Measurements from ENCODE around the gene BMP5.
"Not testable (repeated sequence)": the region's sequence is repeated elsewhere in the genome, so short reads cannot be mapped to it uniquely, and the experiment has no call there.

Gene BMP5

DNA sequence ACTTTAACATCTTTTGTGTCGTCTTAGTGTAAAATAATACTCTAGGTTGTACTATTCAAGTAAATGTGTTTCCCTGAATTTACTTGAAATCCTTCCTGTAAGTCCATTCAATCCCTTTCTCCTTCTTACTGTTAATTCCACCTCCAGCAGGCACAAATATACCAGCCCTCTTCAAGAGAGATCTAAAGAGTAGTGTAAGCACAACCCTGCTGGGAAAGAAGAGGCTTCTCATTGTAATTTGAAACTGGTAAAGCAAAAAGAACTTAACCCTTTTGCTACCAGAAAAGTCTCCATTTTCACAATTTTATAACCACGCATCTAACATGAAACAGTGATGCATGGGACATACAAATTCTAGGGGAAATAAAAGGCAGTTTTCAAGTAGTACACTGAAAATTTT lies at the start of gene BMP5:
TSS of gene BMP5 (minus strand) at position 191 of the 400 bp plus-strand sequence. CDS start 725 bp downstream, outside the sequence.
- no peak for FAIRE-seq

DNA sequence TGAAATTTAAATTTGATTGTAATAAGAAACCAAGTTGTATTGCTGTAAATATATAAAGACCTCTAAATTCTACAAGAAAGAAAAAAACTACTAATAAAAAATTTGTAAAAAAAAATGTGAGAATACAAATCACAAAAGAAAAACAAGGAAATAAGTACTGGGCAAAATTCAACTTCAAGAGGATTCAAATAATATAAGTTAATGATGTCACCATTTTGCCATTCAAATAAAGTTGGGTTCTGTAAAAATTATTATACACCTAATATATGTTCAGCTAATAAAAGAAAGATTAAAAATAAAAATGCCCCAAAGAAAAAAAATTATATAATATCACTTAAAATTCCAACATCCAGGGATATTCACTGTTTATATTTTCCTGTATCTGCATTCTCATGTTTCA lies 47.0 kb upstream of the BMP5 start:
- FAIRE-seq: no peak

DNA sequence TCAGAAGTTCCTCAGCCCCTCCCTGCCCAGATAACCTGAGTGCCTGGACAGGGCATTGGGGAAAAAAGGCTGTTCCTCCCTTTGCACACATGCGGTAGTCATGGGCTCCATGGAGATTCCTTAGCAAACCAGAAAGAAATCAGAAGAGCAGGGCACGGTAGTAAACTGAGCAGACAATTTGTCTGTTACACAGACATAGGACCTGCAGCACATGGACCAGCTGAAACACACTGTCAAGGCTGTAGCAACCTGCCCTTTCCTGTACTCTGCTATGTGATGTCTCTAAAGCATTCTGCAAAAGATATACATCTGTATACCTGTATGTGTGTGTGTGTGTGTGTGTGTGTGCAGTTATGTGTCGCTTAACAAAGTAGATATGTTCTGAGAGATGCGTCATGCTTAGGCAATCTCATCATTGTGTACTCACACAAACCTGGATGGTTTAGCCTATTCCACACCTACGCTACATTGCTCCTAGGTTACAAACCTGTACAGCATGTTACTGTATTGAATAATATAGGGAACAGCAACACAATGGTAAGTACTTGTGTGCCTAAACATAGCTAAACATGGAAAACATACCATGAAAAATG lies 44.4 kb upstream of the BMP5 start:
- FAIRE-seq: no peak

DNA sequence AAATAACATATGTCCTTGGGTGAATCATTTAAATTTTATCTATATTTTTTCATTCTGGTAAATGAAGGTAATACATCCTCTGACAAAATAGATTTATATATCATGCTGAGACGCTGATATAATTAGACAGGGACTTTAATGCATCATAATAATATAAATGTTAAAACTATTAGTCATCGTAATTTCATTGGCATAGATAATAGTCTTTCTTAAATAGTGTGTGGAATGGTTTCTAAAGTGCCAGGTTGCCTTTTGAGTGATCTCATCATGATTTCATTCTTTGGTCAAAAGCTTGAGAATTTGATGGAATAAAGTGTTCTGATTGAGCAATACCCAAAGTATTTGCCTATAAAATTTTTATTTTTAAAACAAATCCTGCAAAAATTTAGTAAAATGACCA lies 43.2 kb upstream of the BMP5 start:
- FAIRE-seq: peak; percentile 23

DNA sequence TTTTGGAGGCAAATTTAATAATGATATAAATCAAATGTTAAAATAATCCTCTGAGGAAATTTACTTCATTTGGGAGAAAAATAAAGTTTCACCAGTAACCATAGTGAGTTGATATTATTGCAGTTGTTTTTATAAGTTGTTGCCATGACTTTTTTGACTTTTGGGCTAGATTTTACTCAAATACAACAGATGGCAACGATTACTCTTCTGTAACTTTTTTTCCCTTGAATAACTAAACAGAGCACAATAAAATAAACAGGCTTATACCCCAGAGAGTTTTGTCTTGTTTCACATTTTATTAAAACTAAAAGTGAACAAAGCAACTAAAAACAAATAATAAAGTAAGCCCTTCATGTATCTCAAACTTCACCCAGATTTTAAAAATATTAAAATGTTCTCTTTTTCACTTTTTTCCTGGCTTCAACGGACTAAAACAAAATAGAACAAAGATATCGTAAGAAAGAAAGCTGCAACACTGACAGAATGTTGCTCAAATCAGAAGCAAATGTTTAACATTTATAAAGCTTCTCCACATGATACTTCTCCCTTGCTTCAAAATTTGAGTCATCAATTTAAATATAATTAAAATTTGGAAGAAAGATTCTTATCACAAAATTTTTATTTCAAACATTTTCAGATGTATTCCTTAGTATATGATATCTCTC lies 42.5 kb upstream of the BMP5 start:
- peak; percentile 98 for FAIRE-seq

DNA sequence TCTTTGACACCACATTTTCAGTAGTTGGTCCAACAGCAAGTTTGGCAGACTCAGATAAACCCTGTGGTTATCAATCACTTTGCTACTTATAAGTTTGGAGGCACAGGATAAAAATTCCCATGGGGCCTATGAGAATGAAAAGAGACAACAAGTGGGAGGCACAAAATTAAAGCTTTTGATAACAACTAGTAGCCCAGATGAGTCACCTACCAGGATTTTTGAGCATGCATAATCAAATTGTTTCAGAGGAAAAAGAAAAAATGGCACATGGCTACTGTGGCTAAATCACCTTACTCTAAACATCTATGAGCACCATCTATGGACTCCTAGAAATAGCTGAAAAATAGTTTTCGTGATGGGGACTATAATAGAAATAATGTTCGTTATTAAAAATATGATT lies 40.8 kb upstream of the BMP5 start:
- FAIRE-seq: no peak

DNA sequence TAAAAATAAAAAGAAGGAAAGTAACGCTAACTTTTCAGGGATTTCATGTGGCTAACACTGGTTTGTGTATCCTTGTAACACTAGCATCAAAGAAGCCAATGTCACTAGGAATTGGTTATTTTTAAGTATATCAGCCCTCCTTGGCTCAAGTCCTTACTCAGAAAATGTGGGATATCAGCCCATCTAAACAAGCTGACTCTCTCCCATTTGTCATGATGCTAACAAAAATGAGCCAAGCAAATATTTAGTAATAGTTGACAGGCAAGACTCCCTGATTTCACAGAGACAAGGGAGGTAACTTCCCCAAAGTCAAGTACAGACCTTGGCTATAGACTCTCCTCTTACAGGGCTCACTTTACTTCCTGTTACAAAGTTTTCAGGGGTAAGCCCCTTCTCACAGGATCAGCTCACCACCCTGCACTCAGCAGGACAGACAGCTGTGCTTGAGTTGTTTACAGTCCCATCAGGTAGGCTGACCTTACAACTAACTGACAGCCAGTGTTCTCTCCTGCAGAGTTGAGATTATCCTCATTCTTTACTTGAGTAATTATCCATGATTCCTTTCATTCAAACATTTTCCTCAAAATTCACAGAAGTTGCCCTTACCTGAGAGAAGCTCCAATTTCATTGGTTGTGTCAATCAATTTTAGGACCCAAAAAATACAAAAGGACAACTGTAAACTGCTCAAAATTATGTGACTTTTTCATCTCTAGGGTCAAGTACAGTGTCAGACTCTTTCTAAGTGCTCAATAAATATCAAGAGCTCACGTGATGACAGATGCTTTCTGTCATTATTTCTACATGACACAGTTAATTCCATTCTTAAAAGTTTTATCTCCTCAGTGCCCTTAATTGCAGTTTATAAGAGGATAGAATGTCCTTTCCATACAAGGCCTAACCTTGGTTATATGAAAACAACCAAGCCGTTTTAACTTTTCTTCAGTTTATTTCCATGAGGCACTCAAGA lies 38.1 kb upstream of the BMP5 start:
- FAIRE-seq: no peak

DNA sequence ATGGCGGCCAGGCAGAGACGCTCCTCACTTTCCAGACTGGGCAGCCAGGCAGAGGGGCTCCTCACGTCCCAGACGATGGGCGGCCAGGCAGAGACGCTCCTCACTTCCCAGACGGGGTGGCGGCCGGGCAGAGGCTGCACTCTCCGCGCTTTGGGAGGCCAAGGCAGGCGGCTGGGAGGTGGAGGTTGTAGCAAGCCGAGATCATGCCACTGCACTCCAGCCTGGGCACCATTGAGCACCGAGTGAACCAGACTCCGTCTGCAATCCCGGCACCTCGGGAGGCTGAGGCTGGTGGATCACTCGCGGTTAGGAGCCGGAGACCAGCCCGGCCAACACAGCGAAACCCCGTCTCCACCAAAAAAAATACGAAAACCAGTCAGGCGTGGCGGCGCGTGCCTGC lies 35.1 kb upstream of the BMP5 start:
- not testable (repeated sequence) for FAIRE-seq

DNA sequence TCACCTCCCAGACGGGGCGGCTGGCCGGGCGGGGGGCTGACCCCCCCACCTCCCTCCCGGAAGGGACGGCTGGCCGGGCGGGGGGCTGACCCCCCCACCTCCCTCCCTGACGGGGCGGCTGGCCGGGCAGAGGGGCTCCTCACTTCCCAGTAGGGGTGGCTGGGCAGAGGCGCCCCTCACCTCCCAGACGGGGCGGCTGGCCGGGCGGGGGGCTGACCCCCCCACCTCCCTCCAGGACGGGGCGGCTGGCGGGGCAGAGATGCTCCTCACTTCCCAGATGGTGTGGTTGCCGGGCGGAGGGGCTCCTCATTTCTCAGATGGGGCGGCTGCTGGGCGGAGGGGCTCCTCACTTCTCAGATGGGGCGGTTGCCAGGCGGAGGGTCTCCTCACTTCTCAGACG lies 34.5 kb upstream of the BMP5 start:
- not testable (repeated sequence) for FAIRE-seq

DNA sequence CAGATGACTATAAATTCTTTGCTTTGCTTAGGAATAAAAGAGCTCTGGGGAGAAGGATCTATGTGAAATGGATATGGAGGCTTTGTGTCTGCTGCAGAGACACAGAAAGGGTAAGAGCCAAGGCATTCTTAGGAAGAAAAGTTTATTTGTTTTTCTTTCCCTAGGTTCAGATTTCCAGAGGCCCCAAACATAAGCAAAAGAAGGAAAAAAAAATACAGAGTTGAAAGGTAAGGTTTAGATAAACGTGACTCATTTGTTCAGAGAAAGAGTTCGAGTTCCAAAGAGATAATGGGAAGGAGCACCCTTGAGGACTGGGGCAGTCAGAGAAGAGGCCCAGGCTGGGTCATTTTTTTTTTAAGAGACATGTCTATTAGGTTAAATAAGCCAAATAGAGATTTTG lies 27.4 kb upstream of the BMP5 start:
- no peak for FAIRE-seq

DNA sequence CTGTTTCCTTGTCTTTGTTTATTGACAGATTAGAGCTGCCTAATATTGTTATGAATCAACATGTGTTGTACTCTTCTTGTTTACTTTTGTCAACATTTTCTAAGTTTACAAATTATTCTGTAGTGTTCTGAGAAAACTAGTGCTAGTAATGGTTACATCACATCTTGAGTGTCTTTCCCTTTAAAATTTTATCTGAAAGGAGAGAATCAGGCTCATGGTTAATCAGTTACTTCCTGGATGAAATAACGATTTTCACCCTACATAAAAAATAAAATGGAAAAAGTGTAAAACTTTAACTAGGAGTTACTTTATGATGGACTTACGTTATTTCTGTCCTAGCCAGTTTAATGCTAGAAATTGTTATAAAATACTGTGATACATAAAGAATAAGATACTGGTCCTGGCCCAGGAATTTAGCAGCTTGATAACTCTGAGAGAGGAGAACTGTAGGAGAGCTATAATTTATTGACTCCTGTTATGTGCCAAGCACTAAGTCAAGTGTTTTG lies 26.4 kb upstream of the BMP5 start:
- no peak for FAIRE-seq

DNA sequence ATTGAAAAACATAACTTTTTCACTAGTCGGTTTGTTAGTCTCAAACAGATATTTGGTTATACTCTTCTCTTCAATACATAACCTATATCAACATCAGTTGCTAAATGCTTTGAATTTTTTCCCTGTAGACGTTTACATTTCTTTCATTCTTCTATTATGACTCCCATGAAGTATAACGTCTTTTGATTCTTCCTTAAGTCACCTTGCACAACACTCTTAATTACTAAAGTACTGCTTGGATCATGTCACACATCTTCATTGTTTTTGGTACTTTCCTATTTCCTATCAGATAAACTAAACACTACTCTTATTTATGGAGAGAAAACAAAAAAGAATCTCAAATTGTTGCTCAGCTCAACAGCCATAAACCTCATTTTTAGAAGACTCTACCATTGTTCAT lies 23.0 kb upstream of the BMP5 start:
- no peak for FAIRE-seq

DNA sequence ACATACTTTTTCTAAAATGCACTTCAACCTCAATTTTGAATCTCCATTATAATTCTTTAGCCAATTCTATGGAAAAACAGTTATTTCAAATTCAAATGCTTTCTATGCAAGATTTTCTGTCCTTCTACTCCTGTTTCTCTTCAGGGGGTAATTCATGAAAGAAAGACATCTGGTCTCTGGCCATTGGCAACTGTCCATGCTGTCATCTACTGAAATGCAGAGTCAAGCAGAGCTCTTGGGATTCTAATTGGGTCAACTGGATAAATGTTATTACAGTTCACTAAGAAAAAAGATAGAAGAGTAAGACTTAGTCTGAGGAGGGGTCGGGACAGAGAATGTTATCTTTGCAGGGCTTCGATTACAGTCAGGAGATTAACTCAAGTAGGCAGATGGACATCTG lies 22.0 kb upstream of the BMP5 start:
- no peak for FAIRE-seq

DNA sequence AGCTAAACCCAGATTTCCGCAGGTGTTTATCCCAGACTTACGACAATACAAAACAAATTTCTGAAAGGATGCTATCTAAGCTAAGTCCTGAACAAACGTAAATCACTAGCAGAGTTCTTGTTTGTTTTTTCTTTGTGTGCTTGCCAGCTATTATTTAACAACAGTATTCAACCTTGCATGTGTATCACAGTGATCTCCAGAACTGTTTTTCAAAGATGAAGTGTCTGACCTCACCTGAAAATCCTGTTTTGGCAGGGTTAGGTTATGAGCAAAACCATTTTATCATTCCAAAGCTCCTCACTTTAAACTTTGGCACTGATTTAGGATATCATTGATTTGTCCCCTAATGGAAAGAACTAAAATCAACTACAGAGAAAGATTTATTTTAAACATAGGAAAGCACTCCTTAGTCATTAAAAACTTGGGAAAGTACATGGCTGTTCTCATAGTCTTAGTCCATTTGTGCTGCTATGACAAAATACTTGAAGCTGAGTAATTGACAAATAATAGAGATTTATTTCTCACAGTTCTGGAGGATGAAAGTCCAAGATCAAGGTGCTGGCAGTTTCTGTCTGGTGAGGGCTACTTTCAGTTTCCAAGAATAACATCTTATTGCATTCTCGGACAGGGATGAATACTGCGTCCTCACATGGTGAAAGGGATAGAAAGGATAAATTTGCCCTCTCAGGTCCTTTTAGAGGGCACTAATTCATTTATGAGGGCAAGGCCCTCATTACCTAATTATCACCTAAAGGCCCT lies 20.8 kb upstream of the BMP5 start:
- no peak for FAIRE-seq

DNA sequence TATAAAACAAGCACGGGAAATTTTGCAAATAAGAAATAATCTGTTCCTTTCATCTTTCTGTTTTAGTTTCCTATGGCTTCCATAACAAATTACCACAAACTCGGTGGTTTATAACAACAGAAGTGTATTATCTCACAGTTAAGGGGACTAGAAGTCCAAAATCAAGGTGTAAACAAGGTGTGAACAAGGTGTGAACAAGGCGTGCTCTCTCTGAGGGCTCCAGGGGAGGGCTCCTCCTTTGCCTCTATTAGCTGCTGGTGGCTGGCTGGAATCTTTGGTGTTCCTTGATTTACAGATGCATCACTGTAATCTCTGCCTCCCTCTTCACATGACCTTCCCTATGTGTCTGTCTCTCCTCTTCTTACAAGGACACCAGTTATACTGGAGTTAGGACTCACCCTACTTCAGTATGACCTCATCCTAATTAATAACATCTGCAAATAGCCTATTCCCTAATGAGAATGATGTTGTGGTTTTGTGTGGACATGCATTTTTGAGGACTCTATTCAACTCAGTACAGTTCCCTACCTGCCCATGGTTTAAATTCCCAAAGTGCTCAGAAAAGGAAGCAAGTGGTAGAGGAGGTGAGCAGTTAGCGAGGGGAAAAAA lies 17.5 kb upstream of the BMP5 start:
- FAIRE-seq: no peak

DNA sequence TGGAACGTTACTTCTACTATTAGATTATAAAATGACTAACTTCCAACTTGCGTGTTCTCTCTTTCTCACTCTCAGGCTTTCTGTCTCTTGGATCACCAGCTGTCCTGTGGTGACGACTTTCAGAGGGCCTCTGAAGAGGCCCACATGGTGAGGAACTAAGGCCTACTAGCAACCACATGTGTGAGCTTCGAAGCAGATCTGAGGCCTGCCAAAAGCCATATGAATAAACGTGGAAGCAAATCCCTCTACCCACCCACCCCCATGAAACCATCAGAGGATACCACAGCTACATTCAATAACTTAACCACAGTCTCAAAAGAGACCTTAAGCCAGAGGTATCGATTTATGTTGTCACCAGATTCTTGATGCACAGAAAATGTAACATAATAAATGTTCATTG lies 13.5 kb upstream of the BMP5 start:
- no peak for FAIRE-seq

DNA sequence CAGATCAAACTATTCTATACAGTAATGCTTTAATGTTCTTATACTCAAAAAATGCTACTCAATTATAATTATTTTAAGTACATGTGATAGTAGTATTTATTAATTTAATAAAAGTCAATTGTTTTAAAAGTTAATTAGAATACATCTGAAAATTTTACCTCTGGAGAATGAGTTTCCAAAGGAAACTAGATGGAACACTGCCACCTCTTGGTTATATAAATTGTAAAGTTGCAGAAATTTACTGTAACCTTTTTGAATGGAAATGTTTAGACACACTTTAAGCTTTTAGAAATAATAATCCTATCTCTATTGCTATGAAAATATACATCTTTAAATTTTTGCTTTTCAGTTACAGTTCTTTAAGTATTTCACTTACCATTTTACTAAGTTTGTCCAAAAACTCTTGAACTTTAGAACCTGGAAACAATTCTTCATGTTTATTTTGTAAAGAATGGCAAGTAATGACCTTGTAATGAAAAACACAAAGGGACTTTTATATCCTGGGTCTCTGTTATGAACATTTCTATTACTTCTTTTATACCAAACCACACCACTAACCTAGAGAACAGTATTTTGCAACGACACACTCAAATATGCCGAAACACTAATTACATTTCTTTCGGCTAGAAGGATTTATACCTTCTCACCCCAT lies 10.9 kb upstream of the BMP5 start:
- FAIRE-seq: peak; percentile 95

DNA sequence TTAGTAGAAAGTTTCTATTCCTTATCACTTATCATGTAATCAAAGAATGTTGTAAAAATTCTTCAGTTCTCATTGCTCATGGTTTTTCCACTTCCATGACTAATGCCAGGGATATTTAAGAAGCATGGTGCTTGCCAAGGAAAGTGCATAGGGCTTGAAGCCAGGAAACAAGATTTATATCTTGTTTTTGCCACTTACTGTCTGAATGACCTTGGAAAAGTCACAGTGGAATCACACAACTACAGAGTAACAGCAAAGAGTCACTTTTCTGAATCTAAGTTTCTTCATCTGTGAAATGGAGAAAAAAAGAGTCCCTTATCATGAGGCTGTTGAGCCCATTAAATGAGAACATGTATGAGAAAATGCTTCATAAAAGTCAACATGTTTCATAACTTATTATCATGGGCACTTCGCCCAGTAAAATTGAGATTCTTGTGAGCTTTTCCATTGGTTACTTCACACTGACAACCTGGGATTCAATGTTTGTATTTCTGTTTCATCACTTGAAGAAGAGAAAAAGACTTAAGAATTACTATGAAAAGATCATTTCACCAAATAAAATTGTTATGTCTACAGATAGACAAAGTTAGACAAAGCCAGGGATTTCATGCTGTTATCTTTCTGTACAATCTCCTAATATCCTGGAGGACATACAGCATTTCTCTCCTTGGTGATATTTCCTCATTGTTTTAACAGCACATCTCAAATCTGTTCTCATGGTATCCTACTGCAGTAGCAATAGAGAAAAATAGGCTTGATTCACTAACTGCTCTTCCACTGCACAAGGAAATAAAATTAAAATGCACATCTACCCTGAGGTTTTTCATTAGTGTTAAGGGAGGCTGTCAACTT lies 7.6 kb upstream of the BMP5 start:
- no peak for FAIRE-seq

DNA sequence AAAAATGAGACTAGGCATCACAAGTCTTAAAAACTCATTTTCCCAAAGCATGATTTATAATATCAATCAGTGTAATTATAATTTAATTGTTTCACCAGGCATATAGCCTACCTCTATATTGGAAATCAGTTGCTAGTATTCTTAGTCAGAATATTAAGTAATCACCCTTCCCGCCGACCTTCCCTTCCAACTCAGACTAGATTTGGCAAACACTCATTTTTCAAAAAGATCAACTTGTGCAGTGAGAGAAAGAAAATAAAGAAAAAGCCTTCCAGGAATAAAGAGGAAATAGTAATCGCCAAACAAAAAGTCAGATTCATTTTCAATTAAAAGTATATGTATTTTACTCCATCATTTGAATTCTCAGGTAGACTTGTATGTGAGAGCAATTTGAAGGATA lies 1.9 kb upstream of the BMP5 start:
- FAIRE-seq: no peak

DNA sequence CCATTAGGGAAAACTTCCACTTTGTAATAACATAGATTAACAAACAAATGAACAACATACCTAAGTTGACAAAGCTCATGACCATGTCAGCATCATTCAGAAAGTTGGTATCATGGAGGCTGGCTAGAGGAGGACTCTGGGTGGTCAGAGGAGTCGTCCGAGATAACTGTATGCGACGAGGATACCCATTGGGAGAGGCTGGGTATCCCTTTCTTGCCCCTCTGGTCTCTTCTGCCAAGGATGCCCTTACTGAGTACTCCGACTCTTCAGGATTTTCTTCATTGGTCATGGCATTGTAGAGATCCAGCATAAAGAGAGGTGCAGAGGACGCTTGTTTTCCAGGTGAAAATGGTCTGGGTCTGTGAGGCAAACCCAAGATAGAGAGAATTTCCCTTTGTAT lies 1.1 kb downstream of the BMP5 start:
- no peak for FAIRE-seq

DNA sequence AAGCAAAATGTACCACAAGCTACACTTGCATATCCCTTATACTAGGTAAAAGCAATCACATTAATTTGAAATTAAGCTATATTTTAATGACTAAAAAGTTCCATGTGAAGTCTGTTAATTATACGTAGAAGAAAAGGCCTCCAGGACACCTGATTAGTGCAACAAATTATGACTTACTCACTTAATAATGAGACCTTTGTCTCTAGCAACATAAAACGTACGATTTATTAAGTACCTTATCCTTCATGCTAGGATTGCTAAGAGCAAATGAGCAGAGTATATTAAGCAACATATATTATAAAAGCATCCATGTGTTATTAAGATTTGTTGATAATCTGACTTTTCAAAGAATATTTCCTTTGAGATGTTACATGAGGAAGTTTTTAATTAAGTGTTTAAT lies 2.5 kb downstream of the BMP5 start:
- FAIRE-seq: no peak
